Activated CD4-positive, alpha-beta T cell treated with anti-CD3 and anti-CD28 coated beads, Interleukin-2, Interleukin-4, amounts not matched to agents 100 ng/mL and 50 ng/mL, durations not matched to agents 16 hours and 8 hours (primary cell): ENCODE data around the gene MIPOL1.
"Not testable (repeated sequence)": the region's sequence is repeated elsewhere in the genome, so short reads cannot be mapped to it uniquely, and the experiment has no call there.

Source experiments
- DNase-seq: peaks from one replicate; pipeline ENCODE4 v3.0.0-alpha.2; 2020; ENCODE audit warnings: low spot score

MIPOL1 gene

DNA sequence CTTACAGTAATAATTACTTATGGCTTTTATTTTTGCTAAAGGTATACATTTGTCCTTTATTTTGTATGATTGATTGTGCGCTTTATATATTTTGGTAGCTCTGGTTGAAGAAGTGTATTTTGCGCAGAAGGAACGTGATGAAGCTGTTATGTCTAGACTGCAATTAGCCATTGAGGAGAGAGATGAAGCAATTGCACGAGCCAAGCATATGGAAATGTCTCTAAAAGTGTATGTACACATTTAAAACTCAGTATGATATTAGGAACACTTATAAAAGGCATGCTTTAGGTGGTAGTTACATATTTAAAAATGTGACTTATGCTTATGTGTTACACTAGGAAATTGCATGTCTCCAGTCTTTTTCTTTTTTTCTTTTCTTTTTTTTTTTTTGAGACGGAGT lies 87.5 kb downstream of the MIPOL1 start:
- DNase-seq, result no peak

DNA sequence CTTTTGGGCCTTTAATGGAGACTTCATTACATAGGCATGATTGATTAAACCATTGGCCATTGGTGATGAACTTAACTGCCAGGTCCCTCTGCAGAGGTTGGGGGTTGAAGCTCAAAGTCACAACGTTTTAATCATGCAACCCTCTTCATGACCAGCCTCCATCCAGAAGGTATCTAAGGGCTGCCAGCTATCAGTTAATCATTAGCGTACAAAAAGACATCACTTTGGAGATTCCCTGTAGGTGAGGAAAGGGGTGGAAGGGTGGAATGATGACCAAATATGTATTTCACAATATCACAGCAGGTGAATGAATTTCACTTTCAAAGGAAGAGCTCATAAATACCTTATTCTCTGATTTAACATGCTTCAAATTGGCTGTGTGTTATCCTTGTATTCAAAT lies 92.0 kb downstream of the MIPOL1 start:
- DNase-seq, result no peak

DNA sequence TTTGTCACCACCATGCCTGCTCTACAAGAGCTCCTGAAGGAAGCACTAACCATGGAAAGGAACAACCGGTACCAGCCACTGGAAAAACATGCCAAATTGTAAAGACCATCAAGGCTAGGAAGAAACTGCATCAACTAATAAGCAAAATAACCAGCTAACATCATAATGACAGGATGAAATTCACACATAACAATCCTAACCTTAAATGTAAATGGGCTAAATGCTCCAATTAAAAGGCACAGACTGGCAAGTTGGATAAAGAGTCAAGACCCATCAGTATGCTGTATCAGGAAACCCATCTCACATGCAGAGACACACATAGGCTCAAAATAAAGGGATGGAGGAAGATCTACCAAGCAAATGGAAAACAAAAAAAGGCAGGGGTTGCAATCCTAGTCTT lies 97.5 kb downstream of the MIPOL1 start:
- not testable (repeated sequence) for DNase-seq

DNA sequence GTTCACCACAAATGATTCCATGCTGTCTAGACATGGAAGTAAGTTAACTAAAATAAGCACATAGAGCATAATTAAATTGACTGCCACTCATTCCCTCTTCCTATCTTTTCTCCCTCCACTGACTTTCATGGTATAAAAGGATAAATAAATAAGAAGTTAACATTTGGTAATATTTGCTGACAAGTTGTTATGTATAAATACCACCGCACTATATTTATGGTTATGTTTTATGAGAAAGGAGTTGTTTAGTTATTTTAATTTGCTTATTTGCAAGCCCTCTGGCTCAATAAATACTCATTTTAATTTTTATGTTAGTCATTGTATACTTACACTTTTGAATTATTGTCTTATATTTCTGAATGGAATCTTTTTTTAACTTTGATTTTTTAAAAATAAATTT lies 113.5 kb downstream of the MIPOL1 start:
- no peak for DNase-seq

DNA sequence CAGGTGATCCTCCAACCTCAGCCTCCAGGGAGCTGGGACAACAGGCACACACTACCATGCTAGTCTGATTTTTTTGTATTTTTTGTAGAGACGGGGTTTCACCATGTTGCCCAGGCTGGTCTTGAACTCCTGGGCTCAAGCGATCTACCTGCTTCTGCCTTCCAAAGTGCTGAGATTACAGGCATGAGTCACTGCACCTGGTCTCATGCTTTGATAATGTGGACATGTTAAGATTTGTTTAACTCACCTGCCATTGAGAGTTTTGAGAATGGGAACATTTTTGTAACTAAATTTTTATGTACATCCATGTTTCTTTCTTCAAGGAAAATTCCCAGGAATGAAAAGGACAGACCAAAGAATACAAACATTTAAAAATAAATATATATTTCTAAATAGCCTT lies 121.2 kb downstream of the MIPOL1 start:
- no peak for DNase-seq

GRCh38 chr14:37320106-37320505 lies 122.4 kb downstream of the MIPOL1 start:
- DNase-seq, result no peak

GRCh38 chr14:37325332-37325731 lies 127.6 kb downstream of the MIPOL1 start:
- DNase-seq, result no peak

- no peak for DNase-seq
Measured at GRCh38 chr14:37326434-37326833, 128.7 kb downstream of the MIPOL1 start.

GRCh38 chr14:37327933-37328332 lies 130.2 kb downstream of the MIPOL1 start:
- DNase-seq, result not testable (repeated sequence)

DNA sequence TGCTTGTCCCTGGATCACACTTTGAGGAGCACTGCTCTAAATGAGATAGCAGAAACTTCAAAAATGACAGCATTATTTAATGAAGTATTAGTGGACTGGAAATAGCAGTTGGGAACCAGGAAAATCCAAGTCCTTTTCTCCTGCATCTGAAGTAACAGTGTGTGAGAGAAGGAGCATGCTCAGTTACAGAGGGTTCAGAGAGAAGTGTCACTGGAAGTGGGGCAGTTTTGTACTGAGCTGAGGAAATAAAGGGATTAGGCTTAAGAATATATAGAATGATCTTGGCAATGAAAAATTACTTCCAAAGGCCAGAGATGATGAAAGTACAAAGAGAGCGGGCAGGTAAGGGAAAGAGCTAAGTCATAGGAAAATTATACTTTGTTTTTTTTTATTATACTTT lies 130.9 kb downstream of the MIPOL1 start:
- DNase-seq, result no peak

- no peak for DNase-seq
Measured at GRCh38 chr14:37329189-37330001, 131.7 kb downstream of the MIPOL1 start.

DNA sequence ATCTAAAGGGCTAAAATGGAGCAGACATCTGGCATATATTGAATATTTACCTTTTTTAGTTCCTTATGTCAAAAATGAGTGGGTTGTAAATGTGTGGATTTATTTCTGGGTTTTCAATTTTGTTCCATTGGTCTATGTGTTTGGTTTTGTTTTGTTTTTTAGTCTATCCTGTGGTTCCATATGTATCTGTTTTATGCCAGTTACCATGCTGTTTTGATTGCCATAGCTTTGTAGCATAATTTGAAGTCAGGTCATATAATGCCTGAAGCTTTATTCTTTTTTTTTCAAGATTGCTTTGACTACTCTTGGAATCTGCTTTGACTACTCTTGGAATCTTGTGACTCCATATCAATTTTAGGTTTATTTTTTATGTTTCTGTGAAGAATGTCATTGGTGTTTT lies 133.2 kb downstream of the MIPOL1 start:
- DNase-seq, result no peak

DNA sequence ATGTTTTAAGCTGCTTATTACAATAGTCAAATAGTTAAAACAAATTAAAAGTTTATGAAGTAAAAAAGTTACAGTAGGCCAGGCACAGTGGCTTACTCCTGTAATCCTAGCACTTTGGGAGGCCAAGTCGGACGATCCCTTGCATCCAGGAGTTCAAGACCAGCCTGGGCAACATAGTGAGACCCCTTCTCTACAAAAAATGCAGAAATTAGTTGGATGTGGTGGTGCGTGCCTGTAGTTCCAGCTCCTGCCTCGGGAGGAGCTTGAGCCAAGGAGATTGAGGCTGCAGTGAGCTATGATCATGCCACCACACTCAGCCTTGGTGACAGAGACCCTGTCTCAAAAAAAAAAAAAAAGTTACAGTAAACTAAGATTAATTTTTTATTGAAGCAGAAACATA lies 142.6 kb downstream of the MIPOL1 start:
- DNase-seq, result no peak

DNA sequence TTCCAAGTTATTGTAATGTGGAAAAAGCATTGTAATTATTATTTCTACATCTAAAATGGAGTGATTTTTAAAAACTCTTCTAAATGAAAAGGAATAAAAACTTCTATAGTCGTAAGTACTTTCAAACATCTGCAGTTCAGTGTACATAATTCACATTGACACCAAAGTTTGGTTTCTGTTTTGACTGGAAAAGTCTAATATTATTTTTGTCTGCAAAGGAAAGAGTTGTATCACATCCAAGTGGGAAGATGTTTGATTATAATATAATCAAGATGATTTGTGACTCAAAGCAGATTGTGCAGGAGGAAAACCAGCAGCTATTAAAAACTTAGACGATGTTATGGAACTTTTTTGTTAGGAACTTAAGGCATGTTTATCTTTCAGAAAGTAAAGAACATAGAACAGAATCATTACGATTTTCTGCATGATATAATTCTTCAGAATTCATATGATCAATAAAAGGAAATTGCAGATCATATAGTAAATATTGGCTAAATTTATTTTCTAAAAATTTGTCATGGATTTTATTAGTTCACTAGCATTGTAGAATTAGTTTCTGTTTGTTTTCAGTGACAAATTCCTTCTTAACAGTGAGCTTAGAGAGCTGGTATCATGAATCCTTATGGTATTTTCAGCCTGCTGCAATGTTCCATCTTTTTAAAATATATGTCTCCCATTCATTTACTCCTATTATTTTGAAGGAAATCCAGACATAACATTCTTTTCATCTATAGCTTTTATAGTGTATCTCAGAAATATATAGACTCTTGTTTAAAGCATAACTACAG lies 145.8 kb downstream of the MIPOL1 start:
- DNase-seq, result no peak

- no peak for DNase-seq
Measured at GRCh38 chr14:37363661-37364060, 165.9 kb downstream of the MIPOL1 start.

GRCh38 chr14:37369425-37369824 lies 171.7 kb downstream of the MIPOL1 start:
- DNase-seq, result no peak

DNA sequence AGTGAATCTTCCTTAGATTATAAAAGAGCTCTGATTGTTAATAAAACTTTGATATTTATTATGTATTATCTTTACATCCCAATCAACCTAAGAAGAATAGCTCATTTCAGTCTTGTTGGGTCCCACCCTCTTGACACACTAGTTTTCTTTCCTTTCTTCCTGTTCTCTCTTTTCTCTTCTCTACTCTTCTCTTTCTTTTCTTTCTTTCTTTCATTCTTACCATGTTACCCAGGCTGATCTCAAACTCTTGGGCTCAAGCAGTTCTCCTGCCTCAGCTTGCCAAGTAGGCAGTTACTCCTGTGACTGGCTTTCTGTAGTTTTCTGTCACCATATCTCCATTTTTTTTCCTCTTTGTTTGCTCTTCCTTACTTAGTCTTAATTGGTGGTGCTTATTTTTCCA lies 177.8 kb downstream of the MIPOL1 start:
- no peak for DNase-seq

GRCh38 chr14:37376944-37377609 lies 179.3 kb downstream of the MIPOL1 start:
- no peak for DNase-seq

GRCh38 chr14:37384870-37385596 lies 187.3 kb downstream of the MIPOL1 start:
- no peak for DNase-seq

- not testable (repeated sequence) for DNase-seq
Measured at GRCh38 chr14:37397157-37397940, 199.6 kb downstream of the MIPOL1 start.

- DNase-seq, result no peak
Measured at GRCh38 chr14:37397941-37398215, 200.1 kb downstream of the MIPOL1 start.

DNA sequence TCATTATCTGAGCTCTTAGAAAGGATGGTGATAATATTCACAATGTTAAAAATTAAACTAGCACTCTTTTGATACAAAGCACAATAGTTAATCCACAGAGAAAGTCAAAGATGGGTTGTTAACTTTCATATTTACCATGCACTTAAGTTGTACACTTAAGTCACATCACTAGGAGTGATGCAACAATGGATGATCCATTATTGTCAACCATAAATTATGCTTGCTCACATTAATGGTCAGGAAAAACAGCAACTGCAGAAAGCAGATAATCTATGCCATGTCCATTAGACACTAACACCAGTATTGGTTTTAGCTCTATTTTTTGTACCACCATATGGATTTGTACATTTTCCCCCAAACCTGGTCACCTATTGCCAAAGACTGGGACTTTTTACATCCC lies 201.8 kb downstream of the MIPOL1 start:
- DNase-seq, result no peak
